Neural progenitor cell (in vitro differentiated cells): ENCODE data around the gene PGM5. TPM values are rescaled to one million over a fixed set of nuclear protein-coding genes. Genes with fewer than 3 reads are reported as not detected.
A peak's percentile ranks its signal among the peaks of the same experiment; 100 is the strongest.

Experiments
- DNase-seq: peaks from one replicate; pipeline ENCODE4 v3.0.0-alpha.2; 2016; ENCODE audit warnings: low spot score
- H2AFZ ChIP-seq: fragments of 200-600 bp; sonication (generic); replicated peaks from 2 replicates; pipeline ENCODE4 v1.6.1; 2016; ENCODE audit warnings: antibody characterized with exemption
- H3F3A ChIP-seq: fragments of 200-600 bp; sonication (generic); 2 replicates; pipeline ENCODE4 v1.6.1; 2016; ENCODE audit warnings: antibody characterized with exemption, low read depth
- H3K27ac ChIP-seq: fragments of 200-600 bp; sonication (generic); 2 replicates; pipeline ENCODE4 v1.5.1; 2016; ENCODE audit warnings: mild to moderate bottlenecking
- H3K27me3 ChIP-seq: fragments of 200-600 bp; sonication (generic); 2 replicates; pipeline ENCODE4 v1.6.1; 2016; ENCODE audit warnings: mild to moderate bottlenecking, moderate library complexity
- H3K36me3 ChIP-seq: fragments of 200-600 bp; sonication (generic); 2 replicates; pipeline ENCODE4 v1.5.1; 2016
- H3K4me1 ChIP-seq: fragments of 200-600 bp; sonication (generic); 2 replicates; pipeline ENCODE4 v1.6.1; 2016; ENCODE audit warnings: mixed run types
- H3K4me2 ChIP-seq: fragments of 200-600 bp; sonication (generic); 2 replicates; pipeline ENCODE4 v1.6.1; 2016
- H3K4me3 ChIP-seq: fragments of 200-600 bp; sonication (generic); 2 replicates; pipeline ENCODE4 v1.5.1; 2016
- H3K79me2 ChIP-seq: fragments of 200-600 bp; sonication (generic); 2 replicates; pipeline ENCODE4 v1.6.1; 2016; ENCODE audit warnings: low read depth
- H3K9ac ChIP-seq: fragments of 200-600 bp; sonication (generic); 2 replicates; pipeline ENCODE4 v1.6.1; 2016
- H3K9me3 ChIP-seq: fragments of 200-600 bp; sonication (generic); 2 replicates; pipeline ENCODE4 v1.5.1; 2016; ENCODE audit warnings: low read depth
- H4K20me1 ChIP-seq: fragments of 200-600 bp; sonication (generic); 2 replicates; pipeline ENCODE4 v1.6.1; 2016; ENCODE audit warnings: low read depth
- H3K27ac Mint-ChIP-seq: 3 replicates; pipeline ENCODE4 v1.8.0; 2021; ENCODE audit warnings: mixed read lengths
- H3K27me3 Mint-ChIP-seq: 2 replicates; pipeline ENCODE4 v1.8.0; 2022; ENCODE audit warnings: low read depth, mild to moderate bottlenecking, inconsistent platforms, moderate library complexity, mixed read lengths; ENCODE audit not compliant: insufficient read depth
- H3K36me3 Mint-ChIP-seq: 3 replicates; pipeline ENCODE4 v1.8.0; 2021; ENCODE audit warnings: mixed read lengths
- H3K4me1 Mint-ChIP-seq: 3 replicates; pipeline ENCODE4 v1.8.0; 2021; ENCODE audit warnings: mixed read lengths
- H3K4me3 Mint-ChIP-seq: 3 replicates; pipeline ENCODE4 v1.8.0; 2021; ENCODE audit warnings: mild to moderate bottlenecking, moderate library complexity, mixed read lengths
- H3K9me3 Mint-ChIP-seq: 3 replicates; pipeline ENCODE4 v1.8.0; 2020; ENCODE audit warnings: mixed read lengths
- EZH2 ChIP-seq: fragments of 200-600 bp; sonication (generic); IDR thresholded peaks from 2 replicates; pipeline ENCODE4 v1.6.1; 2017; ENCODE audit warnings: antibody characterized with exemption, mild to moderate bottlenecking, moderate library complexity
- EZH2phosphoT487 ChIP-seq: fragments of 200-600 bp; sonication (generic); IDR thresholded peaks from 2 replicates; pipeline ENCODE4 v1.6.1; 2017; ENCODE audit warnings: antibody characterized with exemption
- total RNA-seq: library from RNA; depleted of rRNA; stranded (reverse); fragments of >200 nt; gene quantifications from 2 replicates; pipeline ENCODE4 v1.2.3, GENCODE V29; 2015; ENCODE audit warnings: low replicate concordance
- TF ChIP-seq, protein P1 (sequence below): fragments of 200-600 bp; sonication (generic); IDR thresholded peaks from 2 replicates; pipeline ENCODE4 v1.5.1; 2017; ENCODE audit warnings: antibody characterized with exemption, mild to moderate bottlenecking

The PGM5 gene
- total RNA-seq, 1 donor from 2014 or later: 2.0 TPM

DNA sequence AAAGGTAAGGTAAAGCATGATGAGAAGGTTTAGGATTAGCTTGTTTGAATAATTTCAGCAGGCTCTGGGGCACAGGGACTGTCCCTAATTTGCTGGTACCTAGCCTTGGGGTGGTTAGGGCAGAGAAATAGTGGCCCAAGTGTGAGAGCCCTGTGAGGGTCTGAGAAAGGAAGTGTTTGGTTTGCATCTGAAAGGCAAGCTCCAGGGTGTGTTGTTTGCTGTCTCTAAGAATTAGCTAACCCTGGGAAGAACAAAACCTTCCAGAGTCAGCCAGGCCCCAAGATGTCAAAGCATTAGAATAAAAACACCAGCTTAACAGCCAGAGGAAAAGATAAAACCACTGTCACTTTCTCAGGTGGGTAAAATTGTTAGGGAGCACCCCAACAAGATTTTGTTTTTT lies 153.3 kb downstream of the PGM5 start:
- H3K36me3 ChIP-seq: no peaks in the 10 kb centered on the region
- no peak overlapping the region for H3K4me3 ChIP-seq
- H3K27me3 ChIP-seq: peaks cover 94% of the 10 kb centered on the region
- TF ChIP-seq EZH2phosphoT487: no peak
- TF ChIP-seq EZH2: no peak
- TF ChIP-seq, protein P1, sequence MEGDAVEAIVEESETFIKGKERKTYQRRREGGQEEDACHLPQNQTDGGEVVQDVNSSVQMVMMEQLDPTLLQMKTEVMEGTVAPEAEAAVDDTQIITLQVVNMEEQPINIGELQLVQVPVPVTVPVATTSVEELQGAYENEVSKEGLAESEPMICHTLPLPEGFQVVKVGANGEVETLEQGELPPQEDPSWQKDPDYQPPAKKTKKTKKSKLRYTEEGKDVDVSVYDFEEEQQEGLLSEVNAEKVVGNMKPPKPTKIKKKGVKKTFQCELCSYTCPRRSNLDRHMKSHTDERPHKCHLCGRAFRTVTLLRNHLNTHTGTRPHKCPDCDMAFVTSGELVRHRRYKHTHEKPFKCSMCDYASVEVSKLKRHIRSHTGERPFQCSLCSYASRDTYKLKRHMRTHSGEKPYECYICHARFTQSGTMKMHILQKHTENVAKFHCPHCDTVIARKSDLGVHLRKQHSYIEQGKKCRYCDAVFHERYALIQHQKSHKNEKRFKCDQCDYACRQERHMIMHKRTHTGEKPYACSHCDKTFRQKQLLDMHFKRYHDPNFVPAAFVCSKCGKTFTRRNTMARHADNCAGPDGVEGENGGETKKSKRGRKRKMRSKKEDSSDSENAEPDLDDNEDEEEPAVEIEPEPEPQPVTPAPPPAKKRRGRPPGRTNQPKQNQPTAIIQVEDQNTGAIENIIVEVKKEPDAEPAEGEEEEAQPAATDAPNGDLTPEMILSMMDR: no peak
- Mint-ChIP-seq H3K4me3 (peak overlapping the region; percentile 0), H3K27me3 (no peaks in the 10 kb centered on the region), H3K27ac (peak overlapping the region; percentile 0), H3K4me1 (peaks cover 19% of the 10 kb centered on the region), H3K36me3 (peaks cover 3% of the 10 kb centered on the region), H3K9me3 (no peaks in the 10 kb centered on the region)
- no peaks in the 10 kb centered on the region for H4K20me1 ChIP-seq
- no peaks in the 10 kb centered on the region for H3K79me2 ChIP-seq
- H3K9ac ChIP-seq: no peak overlapping the region
- H3K4me2 ChIP-seq: peak overlapping the region; percentile 7
- peaks cover 15% of the 10 kb centered on the region for H3K4me1 ChIP-seq
- no peaks in the 10 kb centered on the region for H3K9me3 ChIP-seq
- H2AFZ ChIP-seq: no peak overlapping the region
- no peak overlapping the region for H3K27ac ChIP-seq
- DNase-seq: peak; percentile 32
- peaks cover 13% of the 10 kb centered on the region for H3F3A ChIP-seq

- Histone ChIP-seq H2AFZ (no peak overlapping the region), H3F3A (peaks cover 13% of the 10 kb centered on the region), H3K4me3 (no peak overlapping the region), H3K27ac (no peak overlapping the region), H3K79me2 (no peaks in the 10 kb centered on the region), H4K20me1 (no peaks in the 10 kb centered on the region), H3K9me3 (no peaks in the 10 kb centered on the region), H3K27me3 (peaks cover 92% of the 10 kb centered on the region), H3K4me1 (peaks cover 14% of the 10 kb centered on the region), H3K4me2 (no peak overlapping the region), H3K36me3 (no peaks in the 10 kb centered on the region), H3K9ac (no peak overlapping the region)
- Mint-ChIP-seq H3K4me3 (no peak overlapping the region), H3K27ac (no peak overlapping the region), H3K36me3 (peaks cover 3% of the 10 kb centered on the region), H3K9me3 (peaks cover 7% of the 10 kb centered on the region), H3K27me3 (peaks cover 4% of the 10 kb centered on the region), H3K4me1 (peaks cover 19% of the 10 kb centered on the region)
- TF ChIP-seq, protein P1: no peak
- TF ChIP-seq EZH2 (no peak), EZH2phosphoT487 (no peak)
- no peak for DNase-seq
Measured at GRCh38 chr9:68513385-68513784, 157.0 kb downstream of the PGM5 start.

GRCh38 chr9:68513981-68514380 lies 157.6 kb downstream of the PGM5 start:
- Histone ChIP-seq H3K4me2 (no peak overlapping the region), H3K27me3 (peaks cover 92% of the 10 kb centered on the region), H3K79me2 (no peaks in the 10 kb centered on the region), H3K4me1 (peaks cover 10% of the 10 kb centered on the region), H3K27ac (no peak overlapping the region), H3K36me3 (no peaks in the 10 kb centered on the region), H3K9ac (no peak overlapping the region), H3K9me3 (no peaks in the 10 kb centered on the region), H2AFZ (no peak overlapping the region), H4K20me1 (no peaks in the 10 kb centered on the region), H3F3A (peaks cover 13% of the 10 kb centered on the region), H3K4me3 (no peak overlapping the region)
- Mint-ChIP-seq H3K27me3 (peaks cover 4% of the 10 kb centered on the region), H3K4me3 (no peak overlapping the region), H3K4me1 (peaks cover 14% of the 10 kb centered on the region), H3K36me3 (peaks cover 3% of the 10 kb centered on the region), H3K9me3 (peaks cover 11% of the 10 kb centered on the region), H3K27ac (no peak overlapping the region)
- TF ChIP-seq, protein P1: no peak
- TF ChIP-seq EZH2 (no peak), EZH2phosphoT487 (no peak)
- no peak for DNase-seq
